ENCODE measurements around the gene LMF1. TPM values are rescaled to one million over a fixed set of nuclear protein-coding genes. Genes with fewer than 3 reads are reported as not detected.

LMF1 gene
- total and polyA plus RNA-seq, 2 of the 4 experiments (the other 2 are of a cell fraction), result 7.7 to 13.1 TPM

DNA sequence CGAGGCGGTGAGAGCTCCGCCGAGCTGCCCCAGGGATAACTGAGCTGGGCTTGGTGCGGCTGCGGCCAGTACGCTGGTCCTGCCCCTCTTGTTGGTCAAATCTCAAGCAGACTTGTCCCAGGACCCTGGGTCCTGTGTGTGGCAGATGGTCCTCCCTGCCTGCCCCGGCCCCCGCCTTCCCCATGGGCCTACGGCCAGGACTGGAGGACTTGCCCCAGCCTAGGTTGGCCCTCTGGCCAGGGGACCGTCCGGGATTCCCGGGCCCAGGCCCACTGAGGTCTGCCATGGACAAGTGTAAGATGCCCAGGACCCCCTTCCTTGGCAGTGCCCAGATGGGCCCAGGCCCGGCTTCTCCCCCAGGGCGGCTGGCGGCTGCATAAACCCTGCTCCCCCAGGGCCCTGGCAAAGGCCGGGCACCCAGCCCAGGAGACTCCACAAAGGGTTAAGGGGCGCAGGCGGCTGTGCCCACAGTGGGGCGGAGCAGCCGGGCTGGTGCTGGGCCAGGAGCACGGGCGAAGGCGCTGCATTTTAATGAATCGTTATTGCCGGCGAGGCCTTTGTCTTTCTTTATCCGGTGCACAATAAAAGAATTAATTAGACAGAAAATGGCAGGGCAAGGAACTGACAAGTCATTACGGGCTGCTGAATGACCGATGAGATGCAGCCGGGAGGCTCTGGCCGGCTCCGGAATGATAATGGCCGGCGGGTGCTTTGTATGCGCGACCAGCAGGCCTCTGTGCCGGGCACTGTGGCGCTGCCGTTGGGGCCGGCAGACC is 19.9 kb upstream of the LMF1 start:
- WGBS, 2 experiments (ENCODE audit: extremely low coverage in 2 of 2, insufficient read length in 1 of 2), result 86% methylated on average over 27 of the region's 41 CpGs; no CpG with 5 or more reads in 1 of the 2 experiments
- H3K4me3 ChIP-seq (ENCODE audit: insufficient read depth, low read depth, low read length), result no peak overlapping the region
- no peak overlapping the region for H3K27ac ChIP-seq (ENCODE audit: insufficient read depth, low read length)
- no peak overlapping the region for H3K9ac ChIP-seq (ENCODE audit: low read depth, low read length)
- no peak overlapping the region for H4K8ac ChIP-seq (ENCODE audit: low read depth in 2 of 2, low read length in 2 of 2)
- dilution Hi-C loops (cut with HindIII; ENCODE audit: low sequenced_read_pairs, unreplicated experiment), result no loop called here
- DNase-seq, result no peak
- H4K91ac ChIP-seq (ENCODE audit: insufficient read depth, low read depth, low read length), result no peak overlapping the region
- H3K14ac ChIP-seq (replicated peaks; ENCODE audit: low read depth, low read length), result no peak overlapping the region
- no TSS peak for BruUV-seq (replicated peaks)
- H3K56ac ChIP-seq (ENCODE audit: extremely low read depth, insufficient read depth, low read length), result no peak overlapping the region
- intact Hi-C loops (cut with micrococcal nuclease), result no loop called here
- H3K23ac ChIP-seq (ENCODE audit: low read depth, low read length), result no peak overlapping the region
- no peaks in the 10 kb centered on the region for H3K36me3 ChIP-seq (ENCODE audit: control insufficient read depth, insufficient read depth, low read length)
- no peak overlapping the region for H2BK5ac ChIP-seq (ENCODE audit: low read depth, low read length, poor library complexity, severe bottlenecking)
- H4K20me1 ChIP-seq (ENCODE audit: insufficient read depth, low read length), result no peaks in the 10 kb centered on the region
- H3K79me1 ChIP-seq (ENCODE audit: low read depth in 1 of 2, low read length in 2 of 2), result no peaks in the 10 kb centered on the region
- H2AK5ac ChIP-seq (ENCODE audit: low read depth, low read length), result no peak overlapping the region
- H3K4me1 ChIP-seq (ENCODE audit: control insufficient read depth, insufficient read depth, low read length), result no peaks in the 10 kb centered on the region
- in situ Hi-C loops (cut with MboI; ENCODE audit: low sequenced_read_pairs), result no loop called here
- H3K4me2 ChIP-seq (ENCODE audit: low read depth, low read length), result no peak overlapping the region
- H3K4ac ChIP-seq (ENCODE audit: low read depth, low read length), result no peak overlapping the region
- ChIA-PET POLR2A (ENCODE audit: unreplicated experiment) (no interaction called here), CTCF (no interaction called here)
- H3K27me3 ChIP-seq (ENCODE audit: control insufficient read depth, insufficient read depth, low read length), result peaks cover 47% of the 10 kb centered on the region
- H2AK9ac ChIP-seq (replicated peaks; ENCODE audit: low read depth, low read length, poor library complexity), result no peak overlapping the region
- no peak overlapping the region for H2BK20ac ChIP-seq (ENCODE audit: low read depth, low read length)
- no peak overlapping the region for H2BK15ac ChIP-seq (ENCODE audit: low read depth, low read length)
- no peak overlapping the region for H2AFZ ChIP-seq (replicated peaks; ENCODE audit: low read length, poor library complexity)
- ATAC-seq (ENCODE audit: low read depth), result no peak
- no peaks in the 10 kb centered on the region for H3K9me1 ChIP-seq (ENCODE audit: insufficient read depth, low read length)
- no peak for TF ChIP-seq FOS (IDR thresholded peaks at IDR 0.05; ENCODE audit: low read depth, low read length)
- no peak overlapping the region for H4K5ac ChIP-seq (ENCODE audit: low read depth, low read length)
- peaks cover 18% of the 10 kb centered on the region for H3K9me3 ChIP-seq (ENCODE audit: control insufficient read depth, insufficient read depth, low read length)
- H2BK120ac ChIP-seq (ENCODE audit: low read depth, low read length), result no peak overlapping the region
- H3K18ac ChIP-seq (ENCODE audit: low read depth, low read length), result no peak overlapping the region
